HG03095 (cell line): ENCODE results near the gene PIGBOS1.

Source experiments
- ATAC-seq: cut with Tn5 transposase; IDR thresholded peaks from one replicate; pipeline ENCODE4 v1.9.1; 2021; ENCODE audit warnings: moderate library complexity; ENCODE audit not compliant: unreplicated experiment

The PIGBOS1 gene

GRCh38 chr15:55267401-55268175, 51.3 kb downstream of the PIGBOS1 start:
- ATAC-seq: peak; percentile 87
